ENCODE measurements around the gene RELA.

- TF ChIP-seq CTCF (CRISPR knock-in tag; IDR thresholded peaks at IDR 0.05) = no peak
- no peak for TF ChIP-seq ZNF124 (CRISPR knock-in tag; IDR thresholded peaks at IDR 0.05)
- TF ChIP-seq CHD2 (IDR thresholded peaks at IDR 0.05; ENCODE audit: low read depth, low read length) = no peak
- no peak for TF ChIP-seq ZNF790 (CRISPR knock-in tag; IDR thresholded peaks at IDR 0.05; ENCODE audit: borderline replicate concordance)
- TF ChIP-seq TCF7 (IDR thresholded peaks at IDR 0.05; ENCODE audit: low read depth) = no peak
Measured at GRCh38 chr11:65701686-65702085, 39.0 kb upstream of the RELA start.

All from HepG2 (cell line).